Activated CD8-positive, alpha-beta T cell treated with anti-CD3 and anti-CD28 coated beads for 36 hours (primary cell): ENCODE measurements around the gene LGR4. TPM values are rescaled to one million over a fixed set of nuclear protein-coding genes. Genes with fewer than 3 reads are reported as not detected.

Source experiments
- ATAC-seq: fragments of 200-7000 bp; cut with Tn5 transposase; one replicate; pipeline ENCODE4 v1.10.0; 2021; ENCODE audit warnings: mild to moderate bottlenecking, moderate library complexity
- CTCF ChIA-PET: fragments of 350-600 bp; sonication (Branson Sonifier 250); formaldehyde crosslinking; loops from one replicate; lab custom pipeline; 2021; ENCODE audit warnings: antibody characterized with exemption; lab: Charles Lee
- POLR2A ChIA-PET: fragments of 350-600 bp; sonication (Branson Sonifier 250); formaldehyde crosslinking; loops from one replicate; lab custom pipeline; 2021; ENCODE audit warnings: antibody characterized with exemption; lab: Charles Lee
- DNase-seq: peaks from one replicate; pipeline ENCODE4 v3.0.0-alpha.2; 2020
- H3K27ac Mint-ChIP-seq: one replicate; pipeline ENCODE4 v1.8.0; 2021; ENCODE audit warnings: mild to moderate bottlenecking, mixed read lengths
- H3K27me3 Mint-ChIP-seq: one replicate; pipeline ENCODE4 v1.8.0; 2021; ENCODE audit warnings: mixed read lengths
- H3K36me3 Mint-ChIP-seq: one replicate; pipeline ENCODE4 v1.8.0; 2021; ENCODE audit warnings: low read depth, mixed read lengths
- H3K4me1 Mint-ChIP-seq: one replicate; pipeline ENCODE4 v1.8.0; 2021; ENCODE audit warnings: low read depth, mixed read lengths
- H3K4me3 Mint-ChIP-seq: one replicate; pipeline ENCODE4 v1.8.0; 2021; ENCODE audit warnings: mild to moderate bottlenecking, moderate library complexity, mixed read lengths
- H3K9me3 Mint-ChIP-seq: one replicate; pipeline ENCODE4 v1.8.0; 2021; ENCODE audit warnings: mixed read lengths
- intact Hi-C: fragments of 100-400 bp; cut with micrococcal nuclease; formaldehyde crosslinking; loops from one replicate; pipeline ENCODE4 v1.10.0; 2022
- total RNA-seq, 2 experiments: library from RNA; stranded (reverse); gene quantifications; one replicate each; pipeline ENCODE4 v1.2.3, GENCODE V29; 2021
- TF ChIP-seq, protein P1 (sequence below): fragments of 200-600 bp; IDR thresholded peaks from one replicate; pipeline ENCODE4 v1.8.0; 2022; ENCODE audit warnings: antibody characterized with exemption, mild to moderate bottlenecking

LGR4 gene
- total RNA-seq, 2 experiments from 2014 or later, result 0.09 TPM; not detected in 1

DNA sequence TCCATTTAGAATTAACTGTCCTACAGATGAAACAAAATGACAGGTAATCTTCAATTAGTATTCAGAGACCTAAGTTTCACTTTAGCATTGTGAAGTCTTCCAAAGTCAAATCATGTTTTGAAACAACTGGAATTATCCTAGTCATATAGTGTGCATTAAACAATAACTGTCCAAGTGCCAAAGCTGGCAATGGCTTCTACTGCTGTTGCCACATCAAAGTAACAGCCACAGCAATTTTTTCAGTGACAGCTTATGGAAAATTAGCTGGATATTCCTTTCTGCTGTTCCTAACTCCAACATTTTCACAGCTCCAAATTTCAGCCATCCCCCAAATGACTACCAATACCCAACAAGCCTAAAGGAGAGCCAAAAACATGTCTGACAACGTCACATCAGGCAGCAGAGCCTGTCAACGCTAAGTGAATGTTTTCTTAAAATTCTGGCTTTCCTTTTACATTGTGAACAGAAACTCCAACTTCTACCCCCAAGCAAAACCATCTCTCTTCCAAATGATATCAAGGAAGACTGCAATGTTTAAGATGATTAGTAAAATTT is 64.3 kb downstream of the LGR4 start:
- no peak overlapping the region for H3K4me3 Mint-ChIP-seq
- no peaks in the 10 kb centered on the region for H3K36me3 Mint-ChIP-seq
- H3K27me3 Mint-ChIP-seq, result peaks cover 2% of the 10 kb centered on the region
- no peaks in the 10 kb centered on the region for H3K4me1 Mint-ChIP-seq
- no peaks in the 10 kb centered on the region for H3K9me3 Mint-ChIP-seq
- POLR2A ChIA-PET, result no interaction called here
- TF ChIP-seq, protein P1, sequence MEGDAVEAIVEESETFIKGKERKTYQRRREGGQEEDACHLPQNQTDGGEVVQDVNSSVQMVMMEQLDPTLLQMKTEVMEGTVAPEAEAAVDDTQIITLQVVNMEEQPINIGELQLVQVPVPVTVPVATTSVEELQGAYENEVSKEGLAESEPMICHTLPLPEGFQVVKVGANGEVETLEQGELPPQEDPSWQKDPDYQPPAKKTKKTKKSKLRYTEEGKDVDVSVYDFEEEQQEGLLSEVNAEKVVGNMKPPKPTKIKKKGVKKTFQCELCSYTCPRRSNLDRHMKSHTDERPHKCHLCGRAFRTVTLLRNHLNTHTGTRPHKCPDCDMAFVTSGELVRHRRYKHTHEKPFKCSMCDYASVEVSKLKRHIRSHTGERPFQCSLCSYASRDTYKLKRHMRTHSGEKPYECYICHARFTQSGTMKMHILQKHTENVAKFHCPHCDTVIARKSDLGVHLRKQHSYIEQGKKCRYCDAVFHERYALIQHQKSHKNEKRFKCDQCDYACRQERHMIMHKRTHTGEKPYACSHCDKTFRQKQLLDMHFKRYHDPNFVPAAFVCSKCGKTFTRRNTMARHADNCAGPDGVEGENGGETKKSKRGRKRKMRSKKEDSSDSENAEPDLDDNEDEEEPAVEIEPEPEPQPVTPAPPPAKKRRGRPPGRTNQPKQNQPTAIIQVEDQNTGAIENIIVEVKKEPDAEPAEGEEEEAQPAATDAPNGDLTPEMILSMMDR, result no peak
- DNase-seq, result no peak
- CTCF ChIA-PET, result interaction anchor here (1.0 kb wide), 1 partner anchor 24 kb away, joined by 3 read pairs; no protein-coding TSS in a partner anchor
- no peak for ATAC-seq
- no peak overlapping the region for H3K27ac Mint-ChIP-seq
- intact Hi-C loops, result no loop called here

DNA sequence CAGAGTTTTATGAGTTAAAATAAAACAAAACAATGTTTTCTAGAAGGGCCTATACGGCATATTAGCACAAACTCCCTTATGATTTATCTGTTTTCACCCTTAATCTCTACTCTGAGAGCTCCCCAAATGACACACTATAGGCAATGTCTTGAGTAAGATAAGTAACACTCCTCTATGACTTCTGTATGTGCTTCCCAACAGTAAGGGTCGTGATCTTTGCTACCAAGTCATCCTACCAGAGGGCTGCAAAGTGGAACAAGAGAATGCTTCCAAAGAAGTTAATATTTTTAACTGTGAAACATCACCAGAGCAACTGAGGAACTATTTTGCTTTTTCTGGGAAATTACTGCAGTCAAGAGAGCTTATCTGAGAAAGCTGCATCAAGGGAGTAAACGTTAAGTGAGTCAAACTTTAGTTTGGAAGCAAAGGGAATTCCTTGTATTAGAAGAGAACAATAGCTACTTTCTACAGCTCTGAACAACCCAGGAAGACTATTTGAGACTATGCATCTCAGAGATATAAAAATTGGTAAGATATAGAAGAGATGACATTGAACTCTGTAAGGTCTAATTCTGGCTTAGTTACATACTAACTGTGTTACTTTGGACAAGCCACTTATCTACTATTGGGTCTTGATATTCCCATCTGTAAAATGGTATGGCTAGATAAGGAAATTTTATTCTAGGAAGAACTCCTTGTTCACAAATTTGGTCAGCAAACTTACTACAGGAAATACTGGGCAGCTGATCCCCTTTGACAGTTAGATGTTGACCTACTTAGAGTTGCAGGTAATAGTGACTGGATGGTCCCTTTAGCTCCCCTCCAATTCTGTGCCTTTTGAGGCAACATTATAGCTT is 65.9 kb downstream of the LGR4 start:
- Mint-ChIP-seq H3K36me3 (no peaks in the 10 kb centered on the region), H3K27me3 (peaks cover 2% of the 10 kb centered on the region), H3K4me3 (no peak overlapping the region), H3K9me3 (no peaks in the 10 kb centered on the region), H3K27ac (no peak overlapping the region), H3K4me1 (no peaks in the 10 kb centered on the region)
- intact Hi-C loops, result no loop called here
- DNase-seq, result no peak
- CTCF ChIA-PET, result no interaction called here
- ATAC-seq, result no peak
- TF ChIP-seq, protein P1, result no peak
- POLR2A ChIA-PET, result no interaction called here

DNA sequence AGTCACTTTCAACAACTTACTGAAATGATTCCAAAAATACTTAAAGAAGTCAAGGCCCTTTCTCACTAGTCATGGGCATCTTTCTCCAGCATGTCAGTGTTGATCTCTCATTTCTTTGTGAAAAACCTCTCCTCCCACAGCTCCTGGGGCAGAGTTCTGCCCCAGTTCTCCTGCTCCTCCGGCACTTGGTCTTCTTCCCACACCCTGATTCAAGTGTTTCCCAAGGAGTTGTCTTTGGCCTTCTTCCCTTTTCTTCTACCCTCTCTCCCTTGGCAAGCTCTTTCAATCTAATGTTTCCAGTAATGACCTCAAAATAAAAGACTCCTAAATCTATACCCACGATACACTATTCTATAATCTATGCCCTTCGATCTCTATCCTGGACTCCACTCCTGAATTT is 67.5 kb downstream of the LGR4 start:
- H3K36me3 Mint-ChIP-seq, result no peaks in the 10 kb centered on the region
- CTCF ChIA-PET, result interaction anchor here (1.0 kb wide), 1 partner anchor 10 kb away, joined by 3 read pairs; no protein-coding TSS in a partner anchor

DNA sequence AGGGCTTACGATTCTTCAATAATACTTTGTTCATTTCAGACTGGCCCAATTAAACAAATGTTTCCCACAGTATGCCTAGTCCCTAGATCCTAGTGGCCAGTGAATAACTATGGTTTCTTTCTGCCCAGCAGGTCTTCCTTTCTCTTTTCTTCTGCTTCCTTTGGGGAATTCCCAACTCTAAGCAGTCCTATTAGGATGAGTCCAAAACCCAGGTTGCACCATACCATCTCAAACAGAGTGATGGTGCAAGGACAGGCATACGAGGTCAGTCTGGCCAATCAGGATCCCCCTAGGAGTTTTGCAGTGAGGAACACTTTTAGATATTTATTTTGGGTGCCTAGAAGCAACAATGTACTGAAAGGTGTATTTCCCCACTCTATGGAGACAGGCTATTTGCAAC is 68.2 kb downstream of the LGR4 start:
- Mint-ChIP-seq H3K9me3 (no peaks in the 10 kb centered on the region), H3K4me3 (no peak overlapping the region), H3K36me3 (no peaks in the 10 kb centered on the region), H3K4me1 (no peaks in the 10 kb centered on the region), H3K27me3 (no peaks in the 10 kb centered on the region), H3K27ac (no peak overlapping the region)
- TF ChIP-seq, protein P1, result no peak
- DNase-seq (no peak), ATAC-seq (no peak)
- ChIA-PET POLR2A (no interaction called here), CTCF (interaction anchor here (1.0 kb wide), 1 partner anchor 10 kb away, joined by 3 read pairs; no protein-coding TSS in a partner anchor)
- intact Hi-C loops, result no loop called here

More for the DNA sequence above, 67.5 kb downstream of the LGR4 start:
- H3K27ac Mint-ChIP-seq, result no peak overlapping the region
- no peaks in the 10 kb centered on the region for H3K4me1 Mint-ChIP-seq
- POLR2A ChIA-PET, result no interaction called here
- TF ChIP-seq, protein P1, result no peak
- H3K4me3 Mint-ChIP-seq, result no peak overlapping the region
- no peaks in the 10 kb centered on the region for H3K9me3 Mint-ChIP-seq
- DNase-seq, result no peak
- intact Hi-C loops, result no loop called here
- H3K27me3 Mint-ChIP-seq, result peaks cover 2% of the 10 kb centered on the region
- no peak for ATAC-seq

DNA sequence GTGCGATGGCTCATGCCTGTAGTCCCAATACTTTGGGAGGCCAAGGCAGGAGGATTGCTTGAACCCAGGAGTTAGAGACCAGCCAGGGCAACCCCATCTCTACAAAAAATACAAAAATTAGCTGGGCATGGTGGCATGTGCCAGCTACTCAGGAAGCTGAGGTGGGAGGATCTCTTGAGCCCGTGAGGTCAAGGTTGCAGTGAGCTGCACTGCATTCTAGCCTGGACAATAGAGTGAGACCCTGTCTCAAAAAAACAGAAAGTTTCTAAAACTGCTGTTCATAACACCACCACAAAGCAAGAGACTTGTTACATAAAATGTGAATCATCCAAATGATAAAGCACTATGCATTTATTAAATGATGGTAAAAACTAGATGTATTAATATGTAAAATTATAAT is 69.4 kb downstream of the LGR4 start:
- Mint-ChIP-seq H3K4me3 (no peak overlapping the region), H3K36me3 (no peaks in the 10 kb centered on the region), H3K9me3 (no peaks in the 10 kb centered on the region), H3K4me1 (no peaks in the 10 kb centered on the region), H3K27me3 (peaks cover 2% of the 10 kb centered on the region), H3K27ac (no peak overlapping the region)
- DNase-seq (no peak), ATAC-seq (no peak)
- TF ChIP-seq, protein P1, result no peak
- CTCF ChIA-PET, result no interaction called here
- intact Hi-C loops, result no loop called here
- POLR2A ChIA-PET, result no interaction called here
